HG03039 (cell line): ENCODE measurements around the gene GNB2.
A peak's percentile ranks its signal among the peaks of the same experiment; 100 is the strongest.
"Not testable (repeated sequence)": the region's sequence is repeated elsewhere in the genome, so short reads cannot be mapped to it uniquely, and the experiment has no call there.

Experiments
- ATAC-seq: cut with Tn5 transposase; IDR thresholded peaks from one replicate; pipeline ENCODE4 v1.9.1; 2021; ENCODE audit warnings: mild to moderate bottlenecking, moderate library complexity; ENCODE audit not compliant: unreplicated experiment

Gene GNB2

DNA sequence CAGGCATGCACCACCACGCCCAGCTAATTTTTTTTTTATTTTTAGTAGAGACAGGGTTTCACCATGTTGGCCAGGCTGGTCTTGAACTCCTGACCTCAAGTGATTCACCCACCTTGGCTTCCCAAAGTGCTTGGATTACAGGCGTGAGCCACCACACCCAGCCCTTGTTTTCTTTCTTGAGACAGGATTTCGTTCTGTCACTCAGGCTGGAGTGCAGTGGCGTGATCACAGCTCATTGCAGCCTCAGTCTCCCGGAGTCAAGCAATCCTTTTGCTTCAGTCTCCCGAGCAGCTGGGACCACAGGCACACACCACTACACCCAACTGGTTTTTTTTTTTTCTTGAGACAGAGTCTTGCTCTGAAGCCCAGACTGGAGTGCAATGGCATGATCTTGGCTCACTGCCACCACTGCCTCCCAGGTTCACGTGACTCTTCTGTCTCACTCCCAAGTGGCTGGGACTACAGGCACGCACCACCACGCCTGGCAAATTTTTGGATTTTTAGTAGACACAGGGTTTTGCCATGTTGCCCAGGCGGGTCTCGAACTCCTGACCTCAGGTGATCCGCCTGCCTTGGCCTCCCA, 11.3 kb upstream of the GNB2 start:
- not testable (repeated sequence) for ATAC-seq

DNA sequence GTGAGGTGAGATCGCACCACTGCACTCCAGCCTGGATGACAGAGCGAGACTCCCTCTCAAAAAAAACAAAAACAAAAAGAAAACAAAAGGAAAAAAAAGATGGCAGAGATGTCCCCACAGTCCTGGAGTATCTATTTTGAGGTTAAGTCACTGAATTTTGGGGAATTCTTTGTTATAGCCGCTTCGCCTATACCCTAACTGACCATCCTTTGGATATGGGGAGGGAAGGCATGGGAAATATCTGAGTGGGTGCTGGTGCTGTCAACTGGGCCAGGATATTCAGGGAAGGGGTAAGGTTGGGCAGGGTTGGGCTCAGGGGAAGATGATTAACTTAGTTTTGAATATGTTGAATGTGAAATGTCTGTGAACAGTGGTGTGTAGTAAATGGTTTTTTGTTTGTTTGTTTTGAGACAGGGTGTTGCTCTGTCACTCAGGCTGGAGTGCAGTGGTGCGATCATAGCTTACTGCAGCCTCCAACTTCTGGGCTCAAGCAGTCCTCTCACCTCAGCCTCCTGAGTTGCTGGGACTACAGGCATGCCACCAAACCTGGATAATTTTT, 8.3 kb upstream of the GNB2 start:
- no peak for ATAC-seq

DNA sequence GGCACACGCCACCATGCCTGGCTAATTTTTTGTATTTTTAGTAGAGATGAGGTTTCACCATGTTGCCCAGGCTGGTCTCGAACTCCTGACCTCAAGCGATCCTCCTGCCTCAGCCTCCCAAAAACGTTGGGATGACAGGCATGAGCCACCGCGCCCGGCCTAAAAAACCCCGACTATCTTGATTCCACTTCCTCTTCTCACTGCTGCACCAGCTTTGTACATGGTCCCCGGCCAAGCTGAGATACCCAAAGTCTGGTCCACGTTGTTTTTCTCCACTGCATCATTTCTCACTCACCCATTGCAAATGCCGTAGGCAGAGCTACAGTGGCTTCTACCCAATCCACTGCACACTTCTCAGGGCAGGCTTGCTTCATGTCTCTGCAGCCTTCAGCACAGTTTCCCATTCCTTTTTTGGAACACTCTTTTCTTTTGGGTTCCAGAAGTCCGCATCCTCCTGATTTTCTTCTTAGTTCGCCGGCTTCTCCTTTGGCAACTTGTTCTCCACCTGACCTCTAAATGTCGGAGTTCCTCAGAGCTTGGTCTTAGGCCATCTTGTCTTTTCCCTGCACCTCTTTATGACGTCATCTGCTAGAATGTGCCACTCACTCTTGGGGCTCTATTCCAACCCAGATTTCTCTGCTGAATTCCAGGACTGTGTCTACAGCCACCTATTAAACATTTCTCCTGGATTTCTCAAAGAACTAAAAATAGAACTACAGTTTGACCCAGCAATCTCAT, 6.0 kb upstream of the GNB2 start:
- no peak for ATAC-seq

- no peak for ATAC-seq
Measured at GRCh38 chr7:100668069-100668449, 5.5 kb upstream of the GNB2 start.

DNA sequence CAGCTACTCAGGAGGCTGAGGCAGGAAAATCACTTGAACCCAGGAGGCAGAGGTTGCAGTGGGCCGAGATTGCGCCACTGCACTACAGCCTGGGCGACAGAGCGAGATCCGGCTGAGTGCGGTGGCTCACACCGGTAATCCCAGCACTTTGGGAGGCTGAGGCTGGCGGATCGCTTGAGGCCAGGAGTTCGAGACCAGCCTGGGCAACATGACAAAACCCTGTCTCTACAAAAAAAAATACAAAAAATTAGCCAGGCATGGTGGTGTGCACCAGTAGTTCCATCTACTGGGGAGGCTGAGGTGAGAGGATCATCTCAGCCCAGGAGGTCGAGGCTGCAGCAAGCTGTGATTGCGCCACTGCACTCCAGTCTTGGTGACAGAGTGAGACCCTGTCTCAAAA, 4.4 kb upstream of the GNB2 start:
- ATAC-seq, result not testable (repeated sequence)

- ATAC-seq, result no peak
Measured at GRCh38 chr7:100670074-100670473, 3.5 kb upstream of the GNB2 start.

- no peak for ATAC-seq
Measured at GRCh38 chr7:100671353-100672327, 1.9 kb upstream of the GNB2 start.

- ATAC-seq, result peak; percentile 3
Measured at GRCh38 chr7:100673942-100674410, 436 bp downstream of the GNB2 start.

DNA sequence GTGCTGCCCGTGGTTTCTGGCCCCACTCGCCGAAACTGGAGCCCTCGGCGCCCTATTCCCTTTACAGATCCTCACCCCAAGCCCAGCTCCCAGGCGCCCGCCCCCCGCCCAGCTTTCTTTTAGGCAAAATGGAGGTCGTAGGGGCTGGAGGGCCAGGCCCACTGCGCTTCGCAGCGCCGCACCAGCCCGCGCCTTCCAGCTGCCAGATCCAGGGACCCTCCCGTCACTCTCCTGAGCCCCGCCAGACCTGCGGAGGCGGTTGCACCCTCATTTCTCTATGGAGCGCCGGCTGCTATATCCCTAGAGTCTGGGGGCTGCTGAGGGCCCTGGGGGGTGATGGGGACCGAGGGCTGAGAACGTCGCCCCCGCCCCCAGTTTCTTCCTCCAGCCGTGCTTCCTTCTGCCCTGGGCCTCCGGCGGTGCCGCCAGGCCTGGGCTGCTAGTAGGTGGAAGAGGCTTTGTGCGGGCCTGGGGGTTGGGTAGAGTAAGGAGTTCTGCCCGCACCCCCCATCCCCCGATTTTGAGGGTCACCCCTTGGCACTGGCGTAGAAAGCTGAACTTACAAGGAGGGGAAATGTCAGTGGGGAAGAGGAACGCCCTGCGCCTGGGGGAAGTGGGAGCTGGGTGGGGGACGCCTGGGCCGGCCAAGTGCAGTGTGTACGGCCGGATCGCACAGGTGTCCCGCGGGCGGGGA, 1.0 kb downstream of the GNB2 start:
- ATAC-seq, result no peak

- ATAC-seq, result no peak
Measured at GRCh38 chr7:100675105-100675451, 1.5 kb downstream of the GNB2 start.

- no peak for ATAC-seq
Measured at GRCh38 chr7:100675581-100676350, 2.2 kb downstream of the GNB2 start.

DNA sequence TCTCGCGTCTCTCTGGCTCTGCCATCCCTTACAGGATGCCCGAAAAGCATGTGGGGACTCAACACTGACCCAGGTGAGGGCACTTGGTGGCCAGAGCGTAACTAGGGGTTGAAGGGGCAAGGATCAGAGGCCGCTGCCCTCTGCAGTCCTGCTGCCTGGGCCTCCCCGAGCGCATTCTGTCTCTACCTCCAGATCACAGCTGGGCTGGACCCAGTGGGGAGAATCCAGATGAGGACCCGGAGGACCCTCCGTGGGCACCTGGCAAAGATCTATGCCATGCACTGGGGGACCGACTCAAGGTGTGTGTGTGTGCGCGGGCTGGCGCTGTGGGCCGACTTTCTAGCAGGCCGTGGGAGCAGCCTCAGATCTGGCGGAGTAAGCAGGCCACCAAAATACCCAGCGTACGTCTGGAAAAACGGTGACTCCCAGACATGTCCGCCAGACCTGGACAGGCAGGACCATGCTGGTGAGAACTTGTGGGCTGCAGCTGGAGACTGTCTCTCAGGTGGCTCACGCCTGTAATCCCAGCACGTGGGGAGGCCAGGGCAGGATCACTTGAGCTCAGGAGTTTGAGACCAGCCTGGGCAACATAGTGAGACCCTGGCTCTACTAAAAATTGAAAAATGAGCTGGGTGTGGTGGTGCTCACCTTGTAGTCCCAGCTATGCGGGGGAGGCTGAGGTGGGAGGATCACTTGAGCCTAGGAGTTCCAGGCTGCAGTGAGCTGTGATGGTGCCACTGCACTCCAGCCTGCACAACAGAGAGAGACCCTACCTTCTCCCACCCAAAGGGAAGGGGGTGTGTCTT, 3.2 kb downstream of the GNB2 start:
- no peak for ATAC-seq

- no peak for ATAC-seq
Measured at GRCh38 chr7:100677308-100678267, 4.0 kb downstream of the GNB2 start.

GRCh38 chr7:100678291-100678984, 4.9 kb downstream of the GNB2 start:
- ATAC-seq, result no peak

DNA sequence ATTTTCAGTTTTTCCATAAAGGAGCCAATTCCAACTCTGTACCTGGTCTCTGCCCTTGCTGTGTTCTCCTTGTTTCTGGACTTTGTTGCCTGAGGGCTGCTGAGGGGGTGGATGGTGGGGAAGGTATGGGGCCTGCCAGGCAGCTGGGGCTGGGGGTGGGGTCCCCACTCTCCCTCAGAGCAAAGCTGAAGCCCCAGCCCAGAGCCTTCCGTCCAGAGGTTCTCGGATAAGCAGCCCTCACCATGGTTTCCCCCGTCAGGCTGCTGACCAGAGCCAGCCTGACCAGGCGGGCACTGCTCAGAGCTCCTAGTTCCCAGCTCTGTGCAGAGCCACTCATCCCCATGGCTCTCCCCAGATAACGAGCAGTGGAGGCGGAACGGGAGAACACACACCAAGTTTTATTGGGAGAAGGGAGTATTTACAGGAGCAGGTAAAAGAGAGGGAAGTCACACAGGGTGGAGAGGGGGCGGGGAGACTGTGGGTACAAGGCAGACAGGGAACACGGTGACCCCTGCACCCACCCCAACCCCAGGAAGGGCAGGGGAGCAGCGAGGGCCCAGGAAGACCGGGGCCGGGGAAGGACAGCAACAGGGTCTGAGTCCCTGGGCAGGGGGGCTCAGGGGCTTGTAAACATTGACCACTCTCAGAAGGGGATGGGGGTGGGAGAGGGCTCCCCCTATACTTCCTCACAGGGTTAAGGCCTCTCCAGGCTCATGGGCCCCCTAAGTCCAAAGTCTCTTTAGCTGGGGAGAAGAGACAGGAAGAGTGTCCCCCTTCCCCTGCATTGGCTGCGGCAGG, 5.8 kb downstream of the GNB2 start:
- ATAC-seq, result no peak

DNA sequence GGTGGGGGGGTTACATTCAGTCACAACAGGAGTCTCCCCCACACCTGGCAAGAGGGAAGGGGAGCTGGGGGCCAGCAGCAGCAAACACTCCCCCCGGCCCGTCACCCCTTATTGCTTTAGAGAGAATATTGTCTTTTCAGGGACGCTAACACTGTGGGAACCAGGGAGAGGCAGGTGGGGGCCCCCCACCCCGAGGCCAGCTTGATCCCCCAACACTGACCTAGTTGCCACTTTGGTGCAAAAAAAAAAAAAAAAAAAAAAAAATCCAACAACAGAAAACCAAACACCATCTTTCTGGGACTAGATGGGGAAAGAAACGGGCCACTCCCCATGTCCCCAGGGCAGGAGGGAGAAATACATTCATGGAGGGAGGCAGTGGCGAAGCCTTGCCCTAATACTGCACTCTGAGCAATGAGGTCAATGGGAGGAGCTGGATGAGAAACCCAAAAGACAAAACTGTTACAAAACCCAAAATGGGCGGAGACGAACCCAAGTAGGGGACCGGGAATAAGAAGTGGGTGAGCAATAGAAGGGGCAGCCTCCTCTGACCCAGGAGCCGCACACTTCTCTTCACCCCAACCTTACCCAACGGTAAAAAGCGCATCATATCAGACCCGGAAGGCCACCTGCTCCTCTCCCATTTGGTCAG, 6.5 kb downstream of the GNB2 start:
- ATAC-seq, result no peak
